Smooth muscle cell (in vitro differentiated cells): Measurements from ENCODE around the gene ZNF593OS. TPM values are rescaled to one million over a fixed set of nuclear protein-coding genes. Genes with fewer than 3 reads are reported as not detected.
A peak's percentile ranks its signal among the peaks of the same experiment; 100 is the strongest.

Experiments
- DNase-seq: peaks from one replicate; lab custom pipeline; 2025; ENCODE audit not compliant: unreplicated experiment; lab: John Stamatoyannopoulos, UW
- H2AFZ ChIP-seq: fragments of 200-600 bp; sonication (generic); 2 replicates; pipeline ENCODE4 v1.6.0; 2016; ENCODE audit warnings: antibody characterized with exemption, low read depth, mild to moderate bottlenecking
- H3F3A ChIP-seq: fragments of 200-600 bp; sonication (generic); 2 replicates; pipeline ENCODE4 v1.6.0; 2017; ENCODE audit warnings: antibody characterized with exemption, low read depth
- H3K27ac ChIP-seq: fragments of 200-600 bp; sonication (generic); 2 replicates; pipeline ENCODE4 v1.5.1; 2016; ENCODE audit warnings: low read depth, mild to moderate bottlenecking
- H3K27me3 ChIP-seq: fragments of 200-600 bp; sonication (generic); 2 replicates; pipeline ENCODE4 v1.6.1; 2016; ENCODE audit warnings: low read depth, mild to moderate bottlenecking
- H3K36me3 ChIP-seq: fragments of 200-600 bp; sonication (generic); 2 replicates; pipeline ENCODE4 v1.5.1; 2016; ENCODE audit warnings: low read depth
- H3K4me1 ChIP-seq: fragments of 200-600 bp; sonication (generic); 2 replicates; pipeline ENCODE4 v1.5.1; 2016; ENCODE audit warnings: low read depth
- H3K4me2 ChIP-seq: fragments of 200-600 bp; sonication (generic); 2 replicates; pipeline ENCODE4 v1.6.0; 2016; ENCODE audit warnings: mild to moderate bottlenecking
- H3K4me3 ChIP-seq: fragments of 200-600 bp; sonication (generic); 2 replicates; pipeline ENCODE4 v1.5.1; 2016; ENCODE audit warnings: mild to moderate bottlenecking
- H3K79me2 ChIP-seq: fragments of 200-600 bp; sonication (generic); 2 replicates; pipeline ENCODE4 v1.6.0; 2016; ENCODE audit warnings: low read depth, mild to moderate bottlenecking
- H3K9ac ChIP-seq: fragments of 200-600 bp; sonication (generic); 2 replicates; pipeline ENCODE4 v1.6.0; 2016; ENCODE audit warnings: low read depth
- H3K9me3 ChIP-seq: fragments of 200-600 bp; sonication (generic); replicated peaks from 2 replicates; pipeline ENCODE4 v1.5.1; 2016; ENCODE audit warnings: low read depth
- H4K20me1 ChIP-seq: fragments of 200-600 bp; sonication (generic); 2 replicates; pipeline ENCODE4 v1.6.0; 2016; ENCODE audit warnings: low read depth
- WGBS: methylation state at CpG from one replicate; pipeline ENCODE4 v1.1.7; 2016; ENCODE audit warnings: low lambda C conversion rate; 5-methylcytosine and 5-hydroxymethylcytosine counted together
- polyA plus RNA-seq: library from polyadenylated mRNA; unstranded; fragments of >200 nt; fragmentation: Nextera tagmentation; extraction: Ambion mirVana; gene quantifications from 2 replicates; pipeline ENCODE4 v1.2.1, GENCODE V29; 2016
- total RNA-seq: library from RNA; depleted of rRNA; stranded (reverse); fragments of >200 nt; gene quantifications from 2 replicates; pipeline ENCODE4 v1.2.3, GENCODE V29; 2014
- TF ChIP-seq, protein P1 (sequence below): fragments of 200-600 bp; sonication (generic); IDR thresholded peaks from 2 replicates; pipeline ENCODE4 v1.5.1; 2017; ENCODE audit warnings: borderline replicate concordance, mild to moderate bottlenecking, antibody characterized with exemption; ENCODE audit not compliant: insufficient read depth, poor library complexity, severe bottlenecking

The ZNF593OS gene
- total and polyA plus RNA-seq, 2 experiments from 2014 or later, result not detected

DNA sequence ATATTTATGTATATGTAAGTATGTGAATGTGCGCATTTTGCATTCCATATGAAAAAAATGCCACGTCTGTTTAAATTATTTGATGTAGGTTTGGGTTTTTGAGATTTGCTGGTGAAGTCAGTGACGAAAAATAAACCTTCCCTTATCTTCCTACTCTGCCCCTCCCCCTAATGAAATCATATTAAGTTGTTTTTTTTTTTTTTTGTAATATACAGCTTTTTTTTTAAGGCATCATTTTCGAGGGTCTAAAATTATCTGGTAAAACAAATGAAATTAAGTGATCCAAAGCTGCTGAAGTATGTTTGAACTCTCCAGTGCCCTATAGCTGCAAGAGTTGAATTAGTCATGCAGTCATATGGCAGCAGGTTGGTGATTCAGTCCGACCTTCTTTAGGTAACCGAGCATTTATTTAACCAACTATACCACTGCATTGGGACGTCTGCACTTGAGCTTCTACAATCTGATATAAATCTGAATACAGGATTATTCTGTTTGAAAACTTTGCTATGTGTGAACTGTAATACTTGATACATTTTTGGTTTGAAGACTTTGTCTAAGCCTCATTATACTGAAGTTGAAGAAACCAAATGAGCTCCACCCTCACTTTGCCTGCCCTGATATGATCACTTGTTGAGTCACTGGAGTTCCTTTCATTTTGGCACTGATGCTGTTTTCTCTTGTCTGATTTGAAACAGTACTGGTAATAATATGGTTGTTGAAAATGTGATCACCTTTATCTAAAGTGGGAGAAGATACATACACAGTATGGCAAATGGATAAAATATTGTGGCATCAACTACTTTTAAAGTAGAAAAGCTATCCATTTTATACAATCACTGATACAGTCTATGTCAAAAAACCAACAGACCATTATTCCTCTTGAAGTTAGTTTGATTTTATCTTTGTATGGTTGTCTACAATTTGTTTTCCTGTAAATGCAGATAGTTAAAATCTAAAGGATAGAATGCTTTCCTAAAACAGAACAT, 48.4 kb downstream of the ZNF593OS start:
- Histone ChIP-seq H3K27ac (peak overlapping the region; percentile 61), H3K79me2 (no peaks in the 10 kb centered on the region), H4K20me1 (no peaks in the 10 kb centered on the region), H2AFZ (no peak overlapping the region), H3K27me3 (no peaks in the 10 kb centered on the region), H3K9ac (no peak overlapping the region), H3K4me2 (no peak overlapping the region), H3K36me3 (peaks cover 3% of the 10 kb centered on the region), H3K4me1 (no peaks in the 10 kb centered on the region), H3F3A (peaks cover 16% of the 10 kb centered on the region), H3K9me3 (no peaks in the 10 kb centered on the region), H3K4me3 (no peak overlapping the region)
- TF ChIP-seq, protein P1, sequence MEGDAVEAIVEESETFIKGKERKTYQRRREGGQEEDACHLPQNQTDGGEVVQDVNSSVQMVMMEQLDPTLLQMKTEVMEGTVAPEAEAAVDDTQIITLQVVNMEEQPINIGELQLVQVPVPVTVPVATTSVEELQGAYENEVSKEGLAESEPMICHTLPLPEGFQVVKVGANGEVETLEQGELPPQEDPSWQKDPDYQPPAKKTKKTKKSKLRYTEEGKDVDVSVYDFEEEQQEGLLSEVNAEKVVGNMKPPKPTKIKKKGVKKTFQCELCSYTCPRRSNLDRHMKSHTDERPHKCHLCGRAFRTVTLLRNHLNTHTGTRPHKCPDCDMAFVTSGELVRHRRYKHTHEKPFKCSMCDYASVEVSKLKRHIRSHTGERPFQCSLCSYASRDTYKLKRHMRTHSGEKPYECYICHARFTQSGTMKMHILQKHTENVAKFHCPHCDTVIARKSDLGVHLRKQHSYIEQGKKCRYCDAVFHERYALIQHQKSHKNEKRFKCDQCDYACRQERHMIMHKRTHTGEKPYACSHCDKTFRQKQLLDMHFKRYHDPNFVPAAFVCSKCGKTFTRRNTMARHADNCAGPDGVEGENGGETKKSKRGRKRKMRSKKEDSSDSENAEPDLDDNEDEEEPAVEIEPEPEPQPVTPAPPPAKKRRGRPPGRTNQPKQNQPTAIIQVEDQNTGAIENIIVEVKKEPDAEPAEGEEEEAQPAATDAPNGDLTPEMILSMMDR, result no peak
- 85% methylated on average over 7 of the region's 7 CpGs for WGBS
- DNase-seq, result no peak

DNA sequence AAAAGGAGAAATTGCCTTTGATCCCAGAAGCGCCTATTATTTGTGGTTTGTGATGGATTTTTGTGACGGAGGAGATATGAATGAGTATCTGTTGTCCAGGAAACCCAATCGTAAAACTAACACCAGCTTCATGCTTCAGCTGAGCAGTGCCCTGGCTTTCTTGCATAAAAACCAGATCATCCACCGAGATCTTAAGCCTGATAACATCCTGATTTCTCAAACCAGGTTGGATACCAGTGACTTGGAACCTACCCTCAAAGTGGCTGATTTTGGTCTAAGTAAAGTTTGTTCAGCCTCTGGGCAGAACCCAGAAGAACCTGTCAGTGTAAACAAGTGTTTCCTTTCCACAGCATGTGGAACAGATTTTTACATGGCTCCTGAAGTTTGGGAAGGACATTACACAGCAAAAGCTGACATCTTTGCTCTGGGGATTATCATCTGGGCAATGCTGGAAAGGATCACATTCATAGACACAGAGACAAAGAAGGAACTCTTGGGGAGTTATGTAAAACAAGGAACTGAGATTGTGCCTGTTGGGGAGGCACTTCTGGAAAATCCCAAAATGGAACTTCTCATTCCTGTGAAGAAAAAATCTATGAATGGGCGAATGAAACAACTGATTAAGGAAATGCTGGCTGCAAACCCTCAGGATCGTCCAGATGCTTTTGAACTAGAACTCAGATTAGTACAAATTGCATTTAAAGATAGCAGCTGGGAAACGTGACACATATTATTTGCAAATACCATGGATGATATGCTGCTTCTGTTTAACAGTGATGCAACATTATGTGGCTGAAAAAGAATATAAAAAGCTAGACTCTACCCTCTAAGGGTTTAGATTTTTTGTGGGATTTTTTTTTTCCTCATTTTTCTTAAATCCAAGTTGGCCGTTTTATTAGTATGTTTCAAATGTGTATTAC, 49.5 kb downstream of the ZNF593OS start:
- no peaks in the 10 kb centered on the region for H3K4me1 ChIP-seq
- H4K20me1 ChIP-seq, result no peaks in the 10 kb centered on the region
- no peak overlapping the region for H3K9ac ChIP-seq
- no peaks in the 10 kb centered on the region for H3K9me3 ChIP-seq
- TF ChIP-seq, protein P1, result no peak
- peak overlapping the region; percentile 61 for H3K27ac ChIP-seq
- DNase-seq, result no peak
- no peak overlapping the region for H2AFZ ChIP-seq
- 31% methylated on average over 8 of the region's 8 CpGs for WGBS
- H3K27me3 ChIP-seq, result no peaks in the 10 kb centered on the region
- no peak overlapping the region for H3K4me3 ChIP-seq
- H3K36me3 ChIP-seq, result peaks cover 5% of the 10 kb centered on the region
- H3F3A ChIP-seq, result peaks cover 16% of the 10 kb centered on the region
- no peaks in the 10 kb centered on the region for H3K79me2 ChIP-seq
- H3K4me2 ChIP-seq, result peak overlapping the region; percentile 9

DNA sequence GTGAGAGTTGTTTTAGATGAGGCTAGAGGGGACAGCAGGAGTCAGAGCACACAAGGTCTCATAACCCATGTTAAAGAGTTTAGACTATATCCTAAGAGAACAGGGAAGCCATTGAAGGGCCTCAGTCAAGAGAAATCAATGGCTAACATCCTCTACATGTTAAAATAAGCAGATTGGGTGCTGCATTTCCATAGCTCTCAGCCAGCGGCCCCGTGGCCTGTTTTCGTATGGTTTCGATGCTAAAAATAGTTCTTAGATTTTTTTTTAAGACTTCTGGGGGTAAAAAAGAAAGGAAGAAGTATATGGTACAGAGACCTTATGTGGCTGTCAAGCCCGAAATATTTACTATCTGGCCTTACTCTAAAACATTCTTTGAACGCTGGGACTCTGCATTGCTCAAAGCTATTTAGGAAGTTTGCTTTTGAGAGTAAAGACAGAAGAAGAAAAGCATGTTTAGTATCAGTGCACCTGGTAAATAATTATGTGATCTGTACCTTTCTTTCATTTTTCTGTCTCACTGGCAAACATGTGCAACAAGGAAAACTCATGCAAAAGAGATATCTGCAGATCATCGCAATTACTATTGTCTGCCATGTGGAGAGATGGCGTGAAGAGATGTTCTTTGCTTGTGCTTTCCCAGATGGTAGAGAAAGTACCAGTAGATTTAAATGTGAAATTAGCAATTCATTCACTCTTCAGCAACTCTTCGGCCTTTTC, 51.6 kb downstream of the ZNF593OS start:
- H3K27me3 ChIP-seq, result no peaks in the 10 kb centered on the region
- no peak overlapping the region for H2AFZ ChIP-seq
- peaks cover 5% of the 10 kb centered on the region for H3K36me3 ChIP-seq
- 72% methylated on average over 9 of the region's 9 CpGs for WGBS
- H4K20me1 ChIP-seq, result no peaks in the 10 kb centered on the region
- no peaks in the 10 kb centered on the region for H3K79me2 ChIP-seq
- no peak overlapping the region for H3K9ac ChIP-seq
- no peaks in the 10 kb centered on the region for H3K9me3 ChIP-seq
- TF ChIP-seq, protein P1, result no peak
- no peaks in the 10 kb centered on the region for H3K4me1 ChIP-seq
- DNase-seq, result no peak
- H3K27ac ChIP-seq, result no peak overlapping the region
- no peak overlapping the region for H3K4me2 ChIP-seq
- no peak overlapping the region for H3K4me3 ChIP-seq
- H3F3A ChIP-seq, result peaks cover 16% of the 10 kb centered on the region

Other genes starting within 250 kb of the ZNF593OS start
- 9.2 and 9.4 TPM in 2 replicates for gene PAFAH2, start 173.8 kb downstream of the ZNF593OS start, total RNA-seq
- 9.6 and 13.2 TPM in 2 replicates for gene PAFAH2, start 173.8 kb downstream of the ZNF593OS start, polyA plus RNA-seq
- 11.2 and 14.1 TPM in 2 replicates for gene EXTL1, start 150.1 kb downstream of the ZNF593OS start, total RNA-seq
- gene EXTL1, start 150.1 kb downstream of the ZNF593OS start, polyA plus RNA-seq, result 9.2 and 25.8 TPM in 2 replicates
- 0.27 TPM in 1 of 2 replicates, not detected in the other for gene SLC30A2, start 125.7 kb downstream of the ZNF593OS start, total RNA-seq
- 0.53 and 0.56 TPM in 2 replicates for gene SLC30A2, start 125.7 kb downstream of the ZNF593OS start, polyA plus RNA-seq
- gene TRIM63, start 104.2 kb downstream of the ZNF593OS start, total RNA-seq, result not detected in 2 replicates
- gene TRIM63, start 104.2 kb downstream of the ZNF593OS start, polyA plus RNA-seq, result 0.14 and 0.97 TPM in 2 replicates
- gene PDIK1L, start 60.0 kb downstream of the ZNF593OS start, total RNA-seq, result 3.7 and 4.6 TPM in 2 replicates
- 1.9 and 3.6 TPM in 2 replicates for gene PDIK1L, start 60.0 kb downstream of the ZNF593OS start, polyA plus RNA-seq
- gene FAM110D, start 12.8 kb downstream of the ZNF593OS start, total RNA-seq, result not detected in 2 replicates
- 0.08 TPM in 1 of 2 replicates, not detected in the other for gene FAM110D, start 12.8 kb downstream of the ZNF593OS start, polyA plus RNA-seq
- gene C1orf232, start 2.9 kb downstream of the ZNF593OS start, total RNA-seq, result not detected in 2 replicates
- gene C1orf232, start 2.9 kb downstream of the ZNF593OS start, polyA plus RNA-seq, result not detected in 2 replicates
- gene ZNF593, start 1.9 kb downstream of the ZNF593OS start, total RNA-seq, result 9.2 and 38.4 TPM in 2 replicates
- 52.4 and 67.7 TPM in 2 replicates for gene ZNF593, start 1.9 kb downstream of the ZNF593OS start, polyA plus RNA-seq
- gene CNKSR1, start 5.7 kb upstream of the ZNF593OS start, total RNA-seq, result 2.6 and 6.6 TPM in 2 replicates
- 1.4 and 8.6 TPM in 2 replicates for gene CNKSR1, start 5.7 kb upstream of the ZNF593OS start, polyA plus RNA-seq
- gene CATSPER4, start 18.8 kb upstream of the ZNF593OS start, total RNA-seq, result not detected in 2 replicates
- not detected in 2 replicates for gene CATSPER4, start 18.8 kb upstream of the ZNF593OS start, polyA plus RNA-seq
- gene CEP85, start 62.4 kb upstream of the ZNF593OS start, total RNA-seq, result 6.0 and 7.9 TPM in 2 replicates
- gene CEP85, start 62.4 kb upstream of the ZNF593OS start, polyA plus RNA-seq, result 3.9 and 8.0 TPM in 2 replicates
- 162 and 241 TPM in 2 replicates for gene SH3BGRL3, start 108.3 kb upstream of the ZNF593OS start, total RNA-seq
- 1,359 and 1,367 TPM in 2 replicates for gene SH3BGRL3, start 108.3 kb upstream of the ZNF593OS start, polyA plus RNA-seq
- gene UBXN11, start 134.8 kb upstream of the ZNF593OS start, total RNA-seq, result 3.3 and 4.8 TPM in 2 replicates
- gene UBXN11, start 134.8 kb upstream of the ZNF593OS start, polyA plus RNA-seq, result 17.7 and 20.3 TPM in 2 replicates
- gene CD52, start 146.1 kb upstream of the ZNF593OS start, total RNA-seq, result 1.1 TPM in 1 of 2 replicates, not detected in the other
- gene CD52, start 146.1 kb upstream of the ZNF593OS start, polyA plus RNA-seq, result 0.39 and 1.3 TPM in 2 replicates
- 5.2 and 9.5 TPM in 2 replicates for gene CRYBG2, start 182.3 kb upstream of the ZNF593OS start, total RNA-seq
- 4.1 and 9.8 TPM in 2 replicates for gene CRYBG2, start 182.3 kb upstream of the ZNF593OS start, polyA plus RNA-seq
- gene ZNF683, start 200.9 kb upstream of the ZNF593OS start, total RNA-seq, result not detected in 2 replicates
- not detected in 2 replicates for gene ZNF683, start 200.9 kb upstream of the ZNF593OS start, polyA plus RNA-seq
- not detected in 2 replicates for gene LIN28A, start 239.0 kb upstream of the ZNF593OS start, total RNA-seq
- gene LIN28A, start 239.0 kb upstream of the ZNF593OS start, polyA plus RNA-seq, result 0.08 and 0.13 TPM in 2 replicates